ENCODE measurements around the gene TMEM138.

- no peak for TF ChIP-seq CTCF (IDR thresholded peaks at IDR 0.05)
- no peak for TF ChIP-seq POLR2A (IDR thresholded peaks at IDR 0.05)
Measured at GRCh38 chr11:61338783-61339489, 23.2 kb upstream of the TMEM138 start.

All from vagina (tissue), 2 donors.